ENCODE results near the gene KCNC2.

The KCNC2 gene

GRCh38 chr12:75007133-75007532 is 202.5 kb downstream of the KCNC2 start:
- Mint-ChIP-seq H3K36me3 (ENCODE audit: low read depth) (peaks cover 16% of the 10 kb centered on the region), H3K27ac (no peak overlapping the region), H3K4me3 (no peak overlapping the region), H3K4me1 (peaks cover 29% of the 10 kb centered on the region), H3K27me3 (ENCODE audit: low read depth, poor library complexity) (no peaks in the 10 kb centered on the region), H3K9me3 (peaks cover 23% of the 10 kb centered on the region)
- TF ChIP-seq CTCF (IDR thresholded peaks at IDR 0.05) = no peak
- DNase-seq = no peak

- Mint-ChIP-seq H3K27me3 (ENCODE audit: low read depth, poor library complexity) (no peaks in the 10 kb centered on the region), H3K9me3 (peaks cover 15% of the 10 kb centered on the region), H3K36me3 (ENCODE audit: low read depth) (peaks cover 6% of the 10 kb centered on the region), H3K4me3 (no peak overlapping the region), H3K4me1 (peaks cover under 1% of the 10 kb centered on the region), H3K27ac (no peak overlapping the region)
- TF ChIP-seq CTCF (IDR thresholded peaks at IDR 0.05) = no peak
- no peak for DNase-seq
These were observed 209.5 kb downstream of the KCNC2 start for GRCh38 chr12:75000120-75000519.

- H3K9me3 Mint-ChIP-seq = peaks cover 15% of the 10 kb centered on the region
- H3K27me3 Mint-ChIP-seq (ENCODE audit: low read depth, poor library complexity) = no peaks in the 10 kb centered on the region
- no peak overlapping the region for H3K27ac Mint-ChIP-seq
- TF ChIP-seq CTCF (IDR thresholded peaks at IDR 0.05) = no peak
- peaks cover 6% of the 10 kb centered on the region for H3K36me3 Mint-ChIP-seq (ENCODE audit: low read depth)
- no peak overlapping the region for H3K4me3 Mint-ChIP-seq
- peaks cover 5% of the 10 kb centered on the region for H3K4me1 Mint-ChIP-seq
- DNase-seq = no peak
These were observed 210.2 kb downstream of the KCNC2 start for GRCh38 chr12:74999474-74999873.
